HG03342 (cell line): ENCODE results near the gene CWF19L1.
A peak's percentile ranks its signal among the peaks of the same experiment; 100 is the strongest.
"Not testable (repeated sequence)": the region's sequence is repeated elsewhere in the genome, so short reads cannot be mapped to it uniquely, and the experiment has no call there.

Experiments
- ATAC-seq: cut with Tn5 transposase; IDR thresholded peaks from one replicate; pipeline ENCODE4 v1.9.1; 2021; ENCODE audit warnings: mild to moderate bottlenecking, moderate library complexity; ENCODE audit not compliant: unreplicated experiment

The CWF19L1 gene

DNA sequence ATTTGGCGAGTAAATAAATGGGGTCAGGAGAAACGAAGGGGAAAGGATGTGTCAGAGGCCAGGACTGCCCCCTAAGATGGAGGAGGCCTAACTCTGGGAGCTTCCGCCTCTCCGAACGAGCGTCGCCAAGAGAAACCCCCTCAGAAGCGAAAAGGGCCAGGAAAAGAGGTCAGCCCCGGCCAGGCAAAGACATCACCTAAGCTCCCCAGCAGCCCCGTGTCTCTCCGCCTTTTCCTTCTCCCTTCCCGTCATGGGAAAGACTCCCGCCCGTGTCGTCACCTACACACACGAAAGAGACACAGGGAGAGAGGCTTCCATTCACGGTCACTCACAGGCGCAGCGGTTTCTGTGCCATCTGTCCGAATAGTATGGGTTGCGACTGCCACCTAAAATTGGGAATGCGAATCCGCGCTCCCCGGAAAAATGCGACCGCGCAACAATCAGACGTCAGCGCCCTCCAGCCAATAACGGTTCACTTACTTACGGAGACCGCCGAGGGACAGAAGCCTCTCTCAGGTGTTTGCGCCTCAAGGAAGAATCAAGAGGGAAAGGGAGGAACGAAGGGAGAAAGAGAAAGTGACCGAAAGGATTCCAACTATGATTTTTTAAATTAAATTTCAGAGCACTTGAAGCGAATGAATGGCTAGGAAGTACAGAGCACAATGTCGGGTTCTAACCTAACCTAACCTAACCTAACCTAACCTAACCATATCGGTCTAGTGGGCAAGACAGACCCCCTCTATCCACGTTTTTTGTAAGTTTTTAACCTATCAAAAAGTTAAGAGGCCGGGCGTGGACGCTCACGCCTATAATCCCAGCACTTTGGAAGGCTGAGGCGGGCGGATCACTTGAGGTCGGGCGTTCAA is at the start of gene CWF19L1:
TSS of gene CWF19L1 (minus strand) at position 400 of the 866 bp plus-strand sequence. CDS start at position 355, 45 bp downstream.
- peak; percentile 79 for ATAC-seq

GRCh38 chr10:100315615-100316014 is 48.2 kb upstream of the CWF19L1 start:
- ATAC-seq = no peak

GRCh38 chr10:100311298-100311697 is 43.9 kb upstream of the CWF19L1 start:
- no peak for ATAC-seq

DNA sequence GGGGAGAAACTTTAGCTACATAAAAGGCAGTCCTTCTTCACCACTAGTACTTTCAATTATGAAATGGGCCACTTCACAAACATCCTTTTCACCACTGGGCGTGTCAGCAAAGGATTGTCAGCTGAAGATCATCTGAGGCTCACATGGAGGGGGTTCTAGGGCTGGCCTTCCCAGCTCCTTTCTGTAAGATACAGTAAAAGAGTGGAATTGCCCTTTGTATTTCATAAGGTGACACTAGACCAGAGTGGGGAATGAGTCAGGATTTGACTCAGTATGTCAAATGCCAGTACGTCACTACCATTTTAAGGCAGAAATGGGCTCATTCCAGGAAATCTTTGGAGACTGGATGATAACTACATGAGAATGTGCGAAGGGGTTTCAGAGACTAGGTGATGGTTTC is 40.2 kb upstream of the CWF19L1 start:
- ATAC-seq = no peak

- ATAC-seq = no peak
These were observed 39.4 kb upstream of the CWF19L1 start for GRCh38 chr10:100306861-100307260.

DNA sequence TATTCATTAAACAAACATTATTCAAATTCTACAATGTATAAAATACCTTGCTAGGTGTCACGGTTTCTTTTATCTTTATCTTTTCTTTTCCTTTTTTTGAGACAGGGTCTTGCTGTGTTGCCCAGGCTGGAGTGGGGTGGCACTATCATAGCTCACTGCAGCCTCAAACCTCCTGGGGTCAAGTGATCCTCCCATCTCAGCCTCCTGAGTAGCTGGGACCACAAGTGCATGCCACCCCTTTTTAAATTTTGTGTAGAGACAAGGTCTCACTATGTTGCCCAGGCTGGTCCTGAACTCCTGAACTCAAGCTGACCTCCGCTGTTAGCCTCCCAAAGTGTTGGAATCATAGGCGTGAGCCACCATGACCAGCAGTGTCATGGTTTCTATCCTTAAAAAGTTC is 37.0 kb upstream of the CWF19L1 start:
- no peak for ATAC-seq

DNA sequence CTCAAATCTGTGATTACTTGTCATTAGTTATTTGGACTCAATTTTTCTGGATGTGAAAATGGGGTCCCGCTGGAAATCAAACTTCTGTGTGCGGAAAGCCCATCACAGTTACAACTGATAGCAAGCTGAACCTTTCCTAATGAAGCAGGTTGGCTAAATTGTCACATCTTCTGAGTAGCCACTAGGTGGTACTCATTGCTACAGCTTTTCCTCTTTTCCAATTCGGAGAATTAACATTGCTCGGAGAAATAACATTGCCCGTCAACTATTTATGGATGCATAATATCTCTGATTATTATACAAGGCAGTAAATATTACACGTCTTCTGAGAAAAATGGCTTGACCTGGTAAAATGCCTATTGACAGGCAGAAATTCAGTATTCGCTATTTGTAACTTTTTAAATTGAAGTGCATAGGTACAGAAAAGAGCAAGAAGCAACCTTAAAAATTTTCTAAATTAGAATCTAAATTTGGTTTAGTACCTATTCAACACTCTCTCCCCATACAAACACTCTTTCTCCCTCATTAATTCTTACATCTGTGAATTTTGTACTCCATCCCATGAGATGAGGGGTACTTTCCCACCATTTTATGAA is 36.4 kb upstream of the CWF19L1 start:
- no peak for ATAC-seq

GRCh38 chr10:100301123-100301522 is 33.7 kb upstream of the CWF19L1 start:
- not testable (repeated sequence) for ATAC-seq

DNA sequence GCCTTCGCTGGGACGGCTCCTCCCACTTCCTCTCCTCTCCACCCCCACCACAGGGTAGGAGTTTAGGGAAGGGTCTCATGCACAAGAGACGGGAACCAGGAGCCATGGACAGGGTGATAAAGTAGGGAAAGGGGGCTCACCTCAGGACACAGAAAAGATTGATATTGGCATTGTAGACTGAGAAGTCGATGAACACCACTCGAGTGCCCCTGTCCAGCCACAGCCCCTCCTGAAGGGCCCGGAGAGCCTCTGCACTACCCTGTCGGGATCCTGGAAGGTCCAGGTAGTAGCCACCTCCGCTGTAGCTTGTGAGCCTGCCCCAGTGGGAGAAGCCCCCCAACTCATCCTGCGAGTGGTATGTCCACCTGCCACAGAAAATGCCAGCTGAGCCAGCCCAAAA is 29.8 kb upstream of the CWF19L1 start:
- no peak for ATAC-seq

DNA sequence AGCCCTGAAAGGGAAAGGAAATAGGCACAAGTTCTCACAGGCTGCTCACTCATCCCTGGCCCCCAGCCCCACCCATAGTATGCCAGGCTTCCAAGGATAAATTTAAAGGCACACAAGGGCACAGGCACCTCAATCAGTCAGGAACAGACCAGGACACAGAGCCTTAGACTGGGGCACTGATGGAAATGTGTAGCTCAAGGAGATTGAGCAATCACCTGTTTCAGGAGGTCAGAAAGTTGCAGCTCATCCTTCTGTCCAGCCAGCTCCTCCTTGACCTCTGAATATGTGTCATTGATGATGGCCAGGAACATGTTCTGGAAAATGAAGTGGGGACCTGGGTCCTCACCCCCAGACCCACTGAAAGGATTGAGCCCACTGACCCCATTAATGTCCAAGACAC is 25.6 kb upstream of the CWF19L1 start:
- no peak for ATAC-seq

DNA sequence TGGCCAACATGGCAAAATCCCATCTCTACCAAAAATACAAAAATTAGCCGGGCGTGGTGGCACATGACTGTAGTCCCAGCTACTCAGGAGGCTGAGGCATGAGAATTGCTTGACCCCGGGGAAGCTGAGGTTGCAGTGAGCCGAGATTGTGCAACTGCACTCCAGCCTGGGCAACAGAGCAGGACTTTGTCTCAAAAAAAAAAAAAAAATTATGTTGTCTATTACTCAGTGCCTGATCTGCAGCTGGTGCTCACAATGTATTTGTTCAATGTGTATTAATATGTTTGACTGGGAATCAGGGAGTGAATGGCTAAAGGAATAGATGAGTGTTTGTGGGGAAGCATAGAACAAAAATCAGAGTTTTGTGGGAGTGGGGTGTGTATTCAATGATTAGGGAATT is 24.9 kb upstream of the CWF19L1 start:
- not testable (repeated sequence) for ATAC-seq

DNA sequence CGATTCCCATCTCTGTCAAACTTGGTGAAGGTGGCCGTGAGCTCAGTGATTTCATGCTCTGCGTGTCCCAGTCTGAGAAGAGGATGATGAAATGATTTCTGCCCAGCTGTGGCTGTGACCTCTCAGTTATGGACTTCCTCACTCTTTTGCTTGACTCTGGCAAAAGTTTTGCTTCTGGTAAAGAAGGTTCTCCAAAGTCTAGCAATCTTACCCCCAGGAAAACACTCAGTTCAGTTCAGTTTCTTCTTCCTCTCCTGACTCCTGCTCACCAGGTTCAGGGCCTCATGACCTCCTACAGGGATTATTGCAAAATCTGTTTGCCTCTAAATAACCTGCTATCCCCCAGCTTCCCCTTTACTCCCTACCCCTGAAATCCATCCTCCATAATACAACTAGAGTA is 23.9 kb upstream of the CWF19L1 start:
- no peak for ATAC-seq

DNA sequence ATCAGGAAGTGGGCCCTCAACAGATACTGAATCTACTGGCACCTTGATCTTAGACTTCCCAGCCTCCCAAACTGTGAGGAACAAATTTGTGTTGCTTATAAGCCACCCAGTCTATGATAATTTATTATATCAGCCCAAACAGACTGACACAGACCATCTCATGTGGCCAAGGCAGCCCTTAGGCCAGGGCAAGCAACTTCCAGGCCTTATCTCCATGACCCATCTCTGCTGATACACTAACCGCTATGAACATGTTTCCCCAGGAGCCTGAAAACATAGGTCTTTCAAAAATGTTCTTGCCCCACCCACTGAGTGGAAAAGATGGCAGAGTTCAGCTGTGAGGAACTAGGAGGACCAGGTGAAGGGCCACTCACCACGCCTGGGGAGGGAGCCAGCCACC is 22.2 kb upstream of the CWF19L1 start:
- no peak for ATAC-seq

- no peak for ATAC-seq
These were observed 20.8 kb upstream of the CWF19L1 start for GRCh38 chr10:100288196-100288595.

GRCh38 chr10:100287756-100288155 is 20.3 kb upstream of the CWF19L1 start:
- no peak for ATAC-seq

GRCh38 chr10:100286051-100287033 is 18.9 kb upstream of the CWF19L1 start, which contains the start of gene BLOC1S2:
BLOC1S2 (minus strand) TSS chr10:100286680; CDS start chr10:100286659, 21 bp downstream.
- peak; percentile 88 for ATAC-seq

DNA sequence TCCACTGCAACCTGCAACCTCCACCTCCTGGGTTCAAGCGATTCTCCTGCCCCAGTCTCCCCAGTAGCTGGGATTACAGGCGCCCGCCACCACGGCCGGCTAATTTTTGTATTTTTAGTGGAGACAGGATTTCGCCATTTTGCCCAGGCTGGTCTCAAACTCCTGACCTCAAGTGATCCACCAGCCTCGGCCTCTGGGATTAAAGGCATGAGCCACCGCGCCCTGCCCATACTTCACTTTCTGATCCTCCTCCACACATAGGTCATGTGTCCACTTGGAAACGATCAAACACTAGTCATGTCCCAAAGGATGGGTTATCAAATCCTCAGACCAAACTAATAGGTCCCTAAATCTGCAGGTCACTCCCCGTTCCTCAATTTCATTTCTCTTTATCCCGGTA is 17.9 kb upstream of the CWF19L1 start:
- ATAC-seq = not testable (repeated sequence)

DNA sequence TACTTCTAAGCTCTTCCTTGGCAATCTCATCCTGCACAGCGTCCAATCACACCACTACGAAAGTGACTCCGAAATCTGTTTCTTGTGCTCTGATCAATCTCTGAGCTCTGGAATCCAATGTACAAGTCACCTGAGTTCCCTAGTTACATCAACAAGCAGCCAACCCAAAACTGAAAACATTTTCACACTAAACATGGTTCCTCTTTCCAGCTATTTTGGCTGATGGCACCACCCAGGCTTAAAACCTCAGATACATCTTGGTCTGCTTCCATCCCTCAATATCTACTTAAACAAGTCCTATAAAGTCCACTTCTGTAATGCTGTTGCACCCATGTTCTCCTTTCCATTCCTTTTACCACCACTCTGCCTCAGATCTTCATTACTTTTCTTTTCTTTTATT is 15.5 kb upstream of the CWF19L1 start:
- ATAC-seq = no peak

DNA sequence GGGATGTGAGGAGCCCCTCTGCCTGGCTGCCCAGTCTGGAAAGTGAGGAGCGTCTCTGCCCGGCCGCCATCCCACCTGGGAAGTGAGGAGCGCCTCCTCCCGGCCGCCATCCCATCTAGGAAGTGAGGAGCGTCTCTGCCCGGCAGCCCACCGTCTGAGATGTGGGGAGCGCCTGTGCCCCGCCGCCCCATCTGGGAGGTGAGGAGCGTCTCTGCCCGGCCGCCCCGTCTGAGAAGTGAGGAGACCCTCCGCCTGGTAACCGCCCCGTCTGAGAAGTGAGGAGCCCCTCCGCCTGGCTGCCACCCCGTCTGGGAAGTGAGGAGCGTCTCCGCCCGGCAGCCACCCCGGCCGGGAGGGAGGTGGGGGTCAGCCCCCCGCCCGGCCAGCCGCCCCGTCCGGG is 9.5 kb upstream of the CWF19L1 start:
- not testable (repeated sequence) for ATAC-seq

- no peak for ATAC-seq
These were observed 1.5 kb downstream of the CWF19L1 start for GRCh38 chr10:100265821-100266485.
